ENCODE results near the gene SLC25A11.
A peak's percentile ranks its signal among the peaks of the same experiment; 100 is the strongest.

Gene SLC25A11

DNA sequence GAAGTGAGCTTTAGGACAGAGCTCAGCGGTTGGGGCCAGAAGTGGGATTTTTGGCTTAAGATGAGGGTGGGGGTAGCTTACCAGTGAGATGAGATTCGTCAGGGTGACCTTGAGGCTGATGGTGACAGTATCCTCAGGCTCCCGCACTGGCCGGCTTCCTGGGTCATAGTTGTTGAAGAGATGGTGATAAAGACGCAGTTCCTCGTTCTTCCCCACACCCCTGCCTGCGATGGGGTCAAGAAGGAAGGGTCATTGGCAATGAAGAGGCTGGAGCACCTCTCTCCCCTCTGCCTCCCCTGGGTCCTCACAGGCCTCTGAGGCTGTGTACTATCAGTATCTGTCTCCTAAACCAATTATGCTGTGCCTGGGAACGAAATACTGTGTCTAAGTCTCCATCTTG lies 37.3 kb downstream of the SLC25A11 start:
- H3K4me3 ChIP-seq (ENCODE audit: low read depth, low read length) = no peak overlapping the region
- TF ChIP-seq, protein P1, sequence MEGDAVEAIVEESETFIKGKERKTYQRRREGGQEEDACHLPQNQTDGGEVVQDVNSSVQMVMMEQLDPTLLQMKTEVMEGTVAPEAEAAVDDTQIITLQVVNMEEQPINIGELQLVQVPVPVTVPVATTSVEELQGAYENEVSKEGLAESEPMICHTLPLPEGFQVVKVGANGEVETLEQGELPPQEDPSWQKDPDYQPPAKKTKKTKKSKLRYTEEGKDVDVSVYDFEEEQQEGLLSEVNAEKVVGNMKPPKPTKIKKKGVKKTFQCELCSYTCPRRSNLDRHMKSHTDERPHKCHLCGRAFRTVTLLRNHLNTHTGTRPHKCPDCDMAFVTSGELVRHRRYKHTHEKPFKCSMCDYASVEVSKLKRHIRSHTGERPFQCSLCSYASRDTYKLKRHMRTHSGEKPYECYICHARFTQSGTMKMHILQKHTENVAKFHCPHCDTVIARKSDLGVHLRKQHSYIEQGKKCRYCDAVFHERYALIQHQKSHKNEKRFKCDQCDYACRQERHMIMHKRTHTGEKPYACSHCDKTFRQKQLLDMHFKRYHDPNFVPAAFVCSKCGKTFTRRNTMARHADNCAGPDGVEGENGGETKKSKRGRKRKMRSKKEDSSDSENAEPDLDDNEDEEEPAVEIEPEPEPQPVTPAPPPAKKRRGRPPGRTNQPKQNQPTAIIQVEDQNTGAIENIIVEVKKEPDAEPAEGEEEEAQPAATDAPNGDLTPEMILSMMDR (IDR thresholded peaks at IDR 0.05; ENCODE audit: control insufficient read depth, extremely low read depth, insufficient read depth) = no peak
- no peak for DNase-seq (ENCODE audit: low read depth)

DNA sequence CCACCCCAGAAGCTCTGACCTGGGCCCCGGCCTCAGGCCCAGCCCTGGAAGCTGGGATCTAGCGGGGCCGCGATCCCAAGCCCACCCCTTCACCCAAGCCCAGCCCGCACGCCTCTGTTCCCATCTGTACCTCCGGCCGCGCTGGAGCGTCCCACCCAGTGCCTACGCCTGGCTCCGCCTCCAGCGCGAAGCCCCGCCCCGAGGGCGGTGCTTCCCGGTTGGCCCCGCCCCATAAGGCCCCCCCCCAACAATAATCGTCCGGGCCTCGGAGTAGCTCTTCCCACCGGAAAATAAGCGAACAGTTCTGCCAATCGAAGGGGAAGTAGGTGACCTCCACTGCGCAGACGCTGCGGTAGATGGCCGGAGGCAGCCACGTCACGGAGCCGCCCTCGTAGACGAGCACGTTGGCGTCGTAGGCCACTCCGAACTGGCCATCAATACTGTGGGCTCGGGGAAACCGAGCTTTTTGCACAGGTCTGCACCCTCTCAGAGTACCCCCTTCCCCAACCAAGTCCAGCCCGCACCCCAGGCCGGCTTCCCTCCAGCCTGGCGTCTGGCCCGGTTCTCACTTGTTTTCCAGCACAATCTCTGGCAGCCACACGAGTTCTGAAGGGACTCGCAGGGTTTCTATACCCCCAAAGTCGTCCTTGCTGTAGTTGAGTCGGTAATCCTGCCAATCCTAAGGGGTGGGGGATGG lies 38.0 kb downstream of the SLC25A11 start:
- TF ChIP-seq, protein P1 (IDR thresholded peaks at IDR 0.05; ENCODE audit: control insufficient read depth, extremely low read depth, insufficient read depth) = no peak
- DNase-seq (ENCODE audit: low read depth) = no peak
- H3K4me3 ChIP-seq (ENCODE audit: low read depth, low read length) = no peak overlapping the region

DNA sequence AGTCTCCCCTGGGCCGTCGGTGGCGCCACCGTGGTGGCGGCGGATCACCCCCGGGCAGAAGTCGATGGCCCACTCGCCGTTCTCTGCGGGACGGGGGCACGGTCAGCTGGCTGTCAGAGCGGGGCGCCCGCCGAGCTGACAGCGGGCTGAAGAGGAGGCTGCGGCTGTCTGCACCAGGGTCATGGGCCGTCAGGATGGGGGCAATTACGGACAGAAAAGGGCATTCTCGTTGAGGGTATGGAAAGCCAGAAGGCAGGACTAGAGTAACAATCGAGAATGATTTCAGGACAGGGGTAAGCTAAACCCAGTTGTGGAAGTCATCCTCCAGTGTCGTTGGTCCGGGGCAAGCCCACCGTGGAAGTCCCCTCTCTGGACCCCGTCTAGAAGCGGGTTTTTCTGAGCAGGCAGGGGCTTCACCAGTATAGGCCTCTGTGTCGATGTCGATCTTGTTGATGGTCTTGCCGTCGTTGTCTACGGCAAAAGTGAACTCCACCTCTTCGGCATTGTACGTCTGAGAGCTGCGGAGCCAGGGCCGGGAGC lies 38.7 kb downstream of the SLC25A11 start:
- TF ChIP-seq, protein P1 (IDR thresholded peaks at IDR 0.05; ENCODE audit: control insufficient read depth, extremely low read depth, insufficient read depth) = no peak
- H3K4me3 ChIP-seq (ENCODE audit: low read depth, low read length) = no peak overlapping the region
- DNase-seq (ENCODE audit: low read depth) = no peak

- peak overlapping the region; percentile 53; the same call in 1 of the 2 replicates for H3K4me3 ChIP-seq (ENCODE audit: low read depth, low read length)
- DNase-seq (ENCODE audit: low read depth) = no peak
- TF ChIP-seq, protein P1 (IDR thresholded peaks at IDR 0.05; ENCODE audit: control insufficient read depth, extremely low read depth, insufficient read depth) = no peak
Observed at GRCh38 chr17:4900231-4901107, 39.4 kb downstream of the SLC25A11 start.

- TF ChIP-seq, protein P1 (IDR thresholded peaks at IDR 0.05; ENCODE audit: control insufficient read depth, extremely low read depth, insufficient read depth) = no peak
- DNase-seq (ENCODE audit: low read depth) = no peak
- peak within 1 kb of the TSS; percentile 53 for H3K4me3 ChIP-seq (ENCODE audit: low read depth, low read length)
Observed at GRCh38 chr17:4899341-4900230, 40.3 kb downstream of the SLC25A11 start, which contains the start of gene C17orf107. TSS of gene C17orf107 (plus strand) at chr17:4899536. CDS start at chr17:4899763, 227 bp downstream.

- peak overlapping the region; percentile 53 for H3K4me3 ChIP-seq (ENCODE audit: low read depth, low read length)
- TF ChIP-seq, protein P1 (IDR thresholded peaks at IDR 0.05; ENCODE audit: control insufficient read depth, extremely low read depth, insufficient read depth) = no peak
- no peak for DNase-seq (ENCODE audit: low read depth)
Observed at GRCh38 chr17:4898927-4899326, 40.9 kb downstream of the SLC25A11 start.
